Gastrocnemius medialis (tissue), 4 donors: ENCODE measurements around the gene PLSCR2.

Source experiments
- CTCF ChIP-seq, 5 experiments: fragments of 450-650 bp in 3 of 5; fragments of 200-600 bp in 2 of 5; sonication (generic) in 2 of 5; IDR thresholded peaks in 4 of 5; conservative IDR thresholded peaks in 1 of 5; 1 replicate in 4 of 5; 2 replicates in 1 of 5; pipeline ENCODE4 v1.5.1; 2016 to 2019; ENCODE audit warnings: antibody characterized with exemption in 5 of 5, mild to moderate bottlenecking in 3 of 5, moderate library complexity in 3 of 5
- POLR2A ChIP-seq, 2 donors: fragments of 450-650 bp; IDR thresholded peaks; one replicate each; pipeline ENCODE4 v1.6.1; 2017; ENCODE audit warnings: antibody characterized with exemption in 2 of 2, mild to moderate bottlenecking in 2 of 2, moderate library complexity in 2 of 2

- no peak for TF ChIP-seq CTCF (IDR thresholded peaks at IDR 0.05 in 4 of 5, conservative IDR thresholded peaks at IDR 0.05 in 1 of 5)
- no peak for TF ChIP-seq POLR2A (IDR thresholded peaks at IDR 0.05)
These were observed 28.8 kb upstream of the PLSCR2 start for GRCh38 chr3:146498002-146498736.
